Activated naive CD4-positive, alpha-beta T cell treated with anti-CD3 and anti-CD28 coated beads for 36 hours (primary cell): ENCODE results near the gene RDH14. TPM values are rescaled to one million over a fixed set of nuclear protein-coding genes. Genes with fewer than 3 reads are reported as not detected.

Experiments
- CTCF ChIA-PET: fragments of 350-600 bp; sonication (Branson Sonifier 250); formaldehyde crosslinking; loops from one replicate; lab custom pipeline; 2021; ENCODE audit warnings: antibody characterized with exemption; lab: Charles Lee
- DNase-seq: peaks from one replicate; pipeline ENCODE4 v3.0.0-alpha.2; 2020
- H3K27ac Mint-ChIP-seq: one replicate; pipeline ENCODE4 v1.8.0; 2021; ENCODE audit warnings: mild to moderate bottlenecking, mixed read lengths
- H3K27me3 Mint-ChIP-seq: one replicate; pipeline ENCODE4 v1.8.0; 2021; ENCODE audit warnings: low read depth, mixed read lengths
- H3K36me3 Mint-ChIP-seq: one replicate; pipeline ENCODE4 v1.8.0; 2021; ENCODE audit warnings: low read depth, mixed read lengths
- H3K4me1 Mint-ChIP-seq: one replicate; pipeline ENCODE4 v1.8.0; 2021; ENCODE audit warnings: low read depth, mixed read lengths
- H3K4me3 Mint-ChIP-seq: one replicate; pipeline ENCODE4 v1.8.0; 2021; ENCODE audit warnings: mild to moderate bottlenecking, moderate library complexity, mixed read lengths
- H3K9me3 Mint-ChIP-seq: one replicate; pipeline ENCODE4 v1.8.0; 2021; ENCODE audit warnings: mixed read lengths
- intact Hi-C: fragments of 100-400 bp; cut with micrococcal nuclease; formaldehyde crosslinking; loops from one replicate; pipeline ENCODE4 v1.15.1; 2023
- total RNA-seq, 2 experiments: library from RNA; stranded (reverse); gene quantifications; one replicate each; pipeline ENCODE4 v1.2.3, GENCODE V29; 2021

The RDH14 gene
- total RNA-seq, 2 experiments from 2014 or later = 11.4 to 11.6 TPM

DNA sequence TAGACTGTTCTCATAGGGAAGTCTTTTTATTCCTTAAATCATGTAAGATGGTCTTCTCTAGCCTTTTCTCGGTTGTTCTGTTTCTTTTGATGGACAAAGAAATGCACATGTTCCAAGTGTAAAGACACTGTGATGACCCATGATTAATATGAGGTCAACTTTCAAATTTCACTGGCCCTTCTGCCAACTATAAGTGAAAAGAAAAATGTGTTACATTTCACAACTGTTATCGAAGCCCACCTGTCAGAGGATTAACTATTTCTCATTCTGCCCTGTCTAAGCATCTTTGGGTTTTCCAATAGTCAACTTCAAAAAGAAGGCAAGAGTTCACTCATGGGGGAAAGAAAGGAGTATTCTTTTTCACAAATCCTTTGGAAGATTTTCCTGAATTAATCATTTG, 3.3 kb downstream of the RDH14 start:
- CTCF ChIA-PET = no interaction called here
- Mint-ChIP-seq H3K27ac (no peak overlapping the region), H3K9me3 (no peaks in the 10 kb centered on the region), H3K27me3 (no peaks in the 10 kb centered on the region), H3K4me1 (peaks cover 52% of the 10 kb centered on the region), H3K4me3 (no peak overlapping the region), H3K36me3 (peaks cover 23% of the 10 kb centered on the region)
- intact Hi-C loops = no loop called here
- DNase-seq = no peak

DNA sequence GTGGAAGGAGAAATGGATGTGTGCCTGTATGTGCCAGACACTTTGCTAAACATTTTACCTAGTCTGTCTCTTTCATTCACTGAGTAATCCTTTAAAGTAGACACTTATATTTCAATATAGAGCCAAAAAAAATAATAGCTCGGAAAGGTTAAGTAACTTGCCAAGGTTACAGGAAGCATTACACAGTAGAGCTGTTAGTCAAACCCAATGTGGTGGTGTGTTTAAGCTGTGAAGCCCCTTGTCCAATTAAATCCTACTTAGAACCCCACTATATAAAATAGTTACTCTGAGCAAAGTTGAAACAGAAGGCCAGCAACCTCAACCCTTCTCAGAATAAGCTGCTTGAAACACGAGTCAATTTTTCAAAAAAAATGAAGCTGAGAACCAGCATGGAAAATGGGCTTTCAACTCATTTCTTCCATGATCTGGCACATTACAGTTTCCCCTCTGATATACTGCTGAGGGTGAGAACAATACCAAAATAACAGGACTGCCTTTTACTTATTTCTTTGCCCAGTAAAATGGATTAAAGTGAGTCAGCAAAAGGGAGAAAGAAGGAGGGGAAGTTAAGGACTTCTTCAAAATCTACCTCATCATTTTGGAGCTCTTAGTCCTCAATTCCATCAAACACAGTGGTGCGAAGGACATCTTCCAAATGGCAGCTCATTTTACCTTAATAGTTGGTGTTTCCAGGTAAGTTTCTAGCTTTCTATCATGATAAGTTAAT, 7.9 kb downstream of the RDH14 start:
- no peaks in the 10 kb centered on the region for H3K27me3 Mint-ChIP-seq
- no peak overlapping the region for H3K4me3 Mint-ChIP-seq
- intact Hi-C loops = no loop called here
- no peak for DNase-seq
- peaks cover 23% of the 10 kb centered on the region for H3K36me3 Mint-ChIP-seq
- no peak overlapping the region for H3K27ac Mint-ChIP-seq
- CTCF ChIA-PET = interaction anchor here (0.6 kb wide), 1 partner anchor 1157 kb away, joined by 3 read pairs; no protein-coding TSS in a partner anchor
- peaks cover 51% of the 10 kb centered on the region for H3K4me1 Mint-ChIP-seq
- no peaks in the 10 kb centered on the region for H3K9me3 Mint-ChIP-seq

DNA sequence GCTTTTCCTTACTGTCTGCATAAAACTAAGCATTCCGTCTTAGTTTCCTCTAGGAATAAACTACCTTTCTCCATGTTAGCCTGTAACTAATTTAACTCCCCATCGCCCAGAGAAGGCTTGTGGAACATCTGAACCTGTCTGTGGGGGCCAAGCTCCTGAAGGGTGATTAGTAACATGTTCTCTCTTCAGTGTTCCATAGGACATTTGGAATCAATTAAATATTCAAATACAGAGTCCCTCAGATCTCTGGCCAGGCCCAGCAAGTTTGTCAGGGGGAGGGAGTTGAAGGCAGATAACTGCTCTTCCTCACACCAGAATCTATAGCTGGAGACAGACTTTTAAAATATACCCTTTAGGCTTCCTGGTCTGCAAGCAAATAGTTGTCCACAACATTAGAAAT, 8.8 kb downstream of the RDH14 start:
- DNase-seq = no peak
- intact Hi-C loops = no loop called here
- H3K9me3 Mint-ChIP-seq = no peaks in the 10 kb centered on the region
- peaks cover 18% of the 10 kb centered on the region for H3K36me3 Mint-ChIP-seq
- peaks cover 49% of the 10 kb centered on the region for H3K4me1 Mint-ChIP-seq
- CTCF ChIA-PET = no interaction called here
- H3K27ac Mint-ChIP-seq = no peak overlapping the region
- H3K27me3 Mint-ChIP-seq = no peaks in the 10 kb centered on the region
- H3K4me3 Mint-ChIP-seq = no peak overlapping the region

DNA sequence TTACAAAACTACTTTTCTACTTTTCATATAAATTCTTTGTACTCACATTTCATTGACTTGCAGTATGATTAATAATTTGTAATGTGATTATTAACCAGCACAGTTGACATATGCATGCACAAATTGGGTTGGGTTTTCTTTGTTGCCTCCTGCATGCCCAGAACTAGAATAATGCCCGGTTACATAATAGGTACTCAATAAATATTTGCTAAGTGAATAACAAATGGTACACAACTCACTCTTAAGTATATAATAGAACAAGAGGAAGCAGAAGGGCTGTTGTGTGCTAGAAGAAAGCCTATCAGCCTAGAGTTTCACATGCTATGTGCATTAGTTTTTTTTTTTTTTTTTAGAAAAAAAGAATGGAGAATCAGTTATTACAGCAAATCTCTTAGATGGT, 9.3 kb downstream of the RDH14 start:
- Mint-ChIP-seq H3K27me3 (no peaks in the 10 kb centered on the region), H3K4me3 (no peak overlapping the region), H3K9me3 (no peaks in the 10 kb centered on the region), H3K36me3 (peaks cover 17% of the 10 kb centered on the region), H3K27ac (no peak overlapping the region), H3K4me1 (peaks cover 51% of the 10 kb centered on the region)
- DNase-seq = no peak
- CTCF ChIA-PET = no interaction called here
- intact Hi-C loops = no loop called here

DNA sequence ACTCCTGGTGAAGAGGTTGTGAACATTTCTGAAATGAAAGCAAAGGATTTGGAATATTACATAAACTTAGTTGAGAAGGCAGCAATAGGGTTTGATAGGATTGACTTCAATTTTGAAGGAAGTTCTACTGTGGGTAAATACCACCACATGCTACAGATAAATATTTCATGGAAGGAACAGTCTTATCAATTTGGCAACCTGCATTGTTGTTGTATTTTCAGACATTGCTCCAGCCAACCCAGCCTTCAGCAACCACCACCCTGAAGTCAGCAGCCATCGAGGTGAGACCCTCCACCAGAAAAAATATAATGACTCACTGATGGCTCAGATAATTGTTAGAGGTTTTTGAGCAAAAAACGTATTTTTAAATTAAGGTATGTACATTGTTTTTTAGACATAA, 10.0 kb downstream of the RDH14 start:
- Mint-ChIP-seq H3K27ac (no peak overlapping the region), H3K4me1 (peaks cover 56% of the 10 kb centered on the region), H3K4me3 (no peak overlapping the region), H3K36me3 (peaks cover 14% of the 10 kb centered on the region), H3K9me3 (no peaks in the 10 kb centered on the region), H3K27me3 (no peaks in the 10 kb centered on the region)
- CTCF ChIA-PET = no interaction called here
- no peak for DNase-seq
- intact Hi-C loops = no loop called here

DNA sequence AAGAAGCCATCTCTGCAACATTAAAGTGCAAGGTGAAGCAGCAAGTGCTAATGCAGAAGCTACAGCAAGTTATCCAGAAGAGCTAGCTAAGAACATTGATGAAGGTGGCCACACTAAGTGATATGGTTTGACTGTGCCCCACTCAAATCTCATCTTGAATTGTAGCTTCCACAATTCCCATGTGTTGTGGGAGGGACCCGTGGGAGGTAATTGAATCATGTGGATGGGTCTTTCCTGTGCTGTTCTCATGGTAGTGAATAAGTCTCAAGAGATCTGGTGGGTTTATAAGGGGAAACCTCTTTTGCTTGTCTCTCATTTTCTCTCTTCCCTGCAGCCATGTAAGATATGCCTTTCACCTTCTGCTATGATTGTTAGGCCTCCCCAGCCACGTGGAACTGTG, 11.4 kb downstream of the RDH14 start:
- no peak overlapping the region for H3K27ac Mint-ChIP-seq
- DNase-seq = no peak
- peaks cover 60% of the 10 kb centered on the region for H3K4me1 Mint-ChIP-seq
- H3K27me3 Mint-ChIP-seq = no peaks in the 10 kb centered on the region
- CTCF ChIA-PET = interaction anchor here (1.3 kb wide), 1 partner anchor 14 kb away, joined by 3 read pairs; no protein-coding TSS in a partner anchor
- H3K4me3 Mint-ChIP-seq = no peak overlapping the region
- intact Hi-C loops = no loop called here
- H3K9me3 Mint-ChIP-seq = no peaks in the 10 kb centered on the region
- H3K36me3 Mint-ChIP-seq = peaks cover 5% of the 10 kb centered on the region

DNA sequence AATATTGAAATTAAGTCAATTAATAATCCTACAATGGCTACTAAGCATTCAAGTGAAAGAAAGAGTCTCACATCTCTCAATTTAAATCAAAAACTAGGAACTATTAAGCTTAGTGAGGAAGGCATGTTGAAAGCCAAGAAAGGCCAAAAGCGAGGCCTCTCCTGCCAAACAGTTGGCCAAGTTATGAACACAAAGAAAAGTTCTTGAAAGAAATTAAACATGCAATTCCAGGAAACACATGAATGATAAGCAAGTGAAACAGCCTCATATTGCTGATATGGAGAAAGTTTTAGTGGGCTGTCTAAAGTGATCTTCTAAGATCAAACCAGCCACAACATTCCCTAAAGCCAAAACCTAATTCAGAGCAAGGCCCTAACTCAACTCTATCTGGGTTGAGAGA, 11.8 kb downstream of the RDH14 start:
- H3K27me3 Mint-ChIP-seq = no peaks in the 10 kb centered on the region
- H3K27ac Mint-ChIP-seq = no peak overlapping the region
- no peaks in the 10 kb centered on the region for H3K9me3 Mint-ChIP-seq
- H3K36me3 Mint-ChIP-seq = peaks cover 3% of the 10 kb centered on the region
- no peak overlapping the region for H3K4me3 Mint-ChIP-seq
- H3K4me1 Mint-ChIP-seq = peaks cover 58% of the 10 kb centered on the region
- DNase-seq = no peak
- intact Hi-C loops = no loop called here
- CTCF ChIA-PET = interaction anchor here (1.3 kb wide), 1 partner anchor 14 kb away, joined by 3 read pairs; no protein-coding TSS in a partner anchor

DNA sequence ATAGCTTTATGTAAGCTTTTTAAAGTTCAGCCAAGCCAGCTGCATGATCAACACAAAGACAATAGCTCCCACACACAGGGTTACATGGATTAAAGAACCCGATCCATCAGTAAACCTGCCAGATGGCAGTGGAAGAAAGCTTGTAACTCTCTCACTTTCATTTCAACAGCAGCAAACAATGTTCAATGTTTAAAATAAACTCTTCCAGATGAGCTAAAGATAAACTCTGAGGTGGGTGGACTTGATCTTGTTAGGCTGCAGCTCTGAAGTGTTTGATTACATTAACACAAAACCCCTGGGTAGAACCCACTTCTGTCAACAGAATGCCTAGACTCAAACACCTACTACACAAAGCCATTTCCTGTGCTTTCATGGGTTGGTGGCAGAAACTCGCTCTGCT, 13.9 kb downstream of the RDH14 start:
- peak; percentile 14 for DNase-seq
- H3K27ac Mint-ChIP-seq = no peak overlapping the region
- CTCF ChIA-PET = interaction anchor here (0.6 kb wide), 1 partner anchor 395 kb away, joined by 4 read pairs; no protein-coding TSS in a partner anchor
- intact Hi-C loops = no loop called here
- H3K27me3 Mint-ChIP-seq = no peaks in the 10 kb centered on the region
- H3K4me1 Mint-ChIP-seq = peaks cover 38% of the 10 kb centered on the region
- peak overlapping the region; percentile 29 for H3K4me3 Mint-ChIP-seq
- no peaks in the 10 kb centered on the region for H3K9me3 Mint-ChIP-seq
- H3K36me3 Mint-ChIP-seq = peaks cover 2% of the 10 kb centered on the region

DNA sequence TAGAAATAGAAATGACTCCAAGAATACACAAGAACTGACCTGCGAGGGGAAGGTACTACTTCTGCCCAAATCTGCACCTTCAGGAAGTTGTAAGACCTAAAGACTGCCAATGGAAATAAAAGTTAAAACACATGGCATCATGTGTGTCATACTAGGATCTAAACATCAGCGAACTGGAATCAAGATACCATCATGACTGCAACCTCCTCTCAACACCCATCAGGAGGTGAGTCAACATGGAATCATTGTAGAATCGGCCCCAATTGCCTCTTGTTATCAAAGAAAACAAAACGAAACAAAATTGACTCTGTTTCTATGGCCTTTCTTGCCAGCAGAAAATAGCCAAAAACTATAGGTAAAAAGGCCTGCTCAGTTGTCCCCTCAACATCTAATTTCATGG, 15.1 kb downstream of the RDH14 start:
- DNase-seq = no peak
- H3K27ac Mint-ChIP-seq = no peak overlapping the region
- CTCF ChIA-PET = no interaction called here
- peaks cover 4% of the 10 kb centered on the region for H3K36me3 Mint-ChIP-seq
- intact Hi-C loops = loop anchor here (1.0 kb wide), 1 partner anchor 15 kb away; the partner anchor contains the start of gene RDH14
- H3K4me1 Mint-ChIP-seq = peaks cover 35% of the 10 kb centered on the region
- no peaks in the 10 kb centered on the region for H3K27me3 Mint-ChIP-seq
- H3K9me3 Mint-ChIP-seq = peaks cover 5% of the 10 kb centered on the region
- H3K4me3 Mint-ChIP-seq = no peak overlapping the region

DNA sequence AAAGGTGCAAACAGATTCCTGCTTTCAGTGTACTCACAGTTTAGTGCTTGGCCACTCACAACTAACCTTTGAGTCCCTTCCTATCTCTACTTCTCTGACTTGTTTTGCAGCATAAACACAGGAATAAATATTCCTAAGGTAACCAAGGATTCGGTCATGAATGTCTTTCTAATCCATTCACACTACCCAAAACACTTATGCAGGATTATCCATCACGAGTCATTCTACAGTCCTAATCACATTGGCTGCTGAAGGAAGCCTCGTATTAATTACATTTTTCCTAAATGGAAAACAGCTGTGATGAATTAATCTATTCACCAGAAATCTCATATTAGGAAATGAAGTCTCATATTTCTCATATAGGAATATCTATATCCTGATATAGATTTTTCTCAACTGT, 16.3 kb downstream of the RDH14 start:
- CTCF ChIA-PET = no interaction called here
- H3K27me3 Mint-ChIP-seq = no peaks in the 10 kb centered on the region

DNA sequence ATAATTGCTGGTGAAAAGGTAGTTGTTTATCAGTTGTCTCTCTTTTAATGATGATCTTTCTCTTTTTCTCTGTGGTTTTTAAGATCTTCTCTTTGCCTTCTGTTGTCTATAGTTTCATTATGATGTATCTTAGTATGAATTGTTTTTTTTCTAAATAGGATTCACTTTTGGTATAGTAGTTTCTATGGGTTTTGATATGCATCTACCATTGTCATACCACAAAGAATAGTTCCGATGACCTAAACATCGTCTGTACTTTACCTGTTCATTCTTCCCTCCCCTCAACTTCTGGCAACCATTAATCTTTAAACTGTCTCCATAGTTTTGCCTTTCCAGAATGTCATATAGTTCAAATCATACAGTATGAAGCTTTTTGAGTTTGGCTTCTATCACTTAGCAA, 19.6 kb downstream of the RDH14 start:
- Mint-ChIP-seq H3K36me3 (peaks cover 2% of the 10 kb centered on the region), H3K9me3 (peaks cover 5% of the 10 kb centered on the region), H3K27me3 (peaks cover under 1% of the 10 kb centered on the region), H3K27ac (no peak overlapping the region), H3K4me1 (peaks cover 10% of the 10 kb centered on the region), H3K4me3 (no peak overlapping the region)
- CTCF ChIA-PET = interaction anchor here (0.7 kb wide), 1 partner anchor 12 kb away, joined by 4 read pairs; no protein-coding TSS in a partner anchor
- no peak for DNase-seq
- intact Hi-C loops = no loop called here

More for the DNA sequence above, 16.3 kb downstream of the RDH14 start:
- Mint-ChIP-seq H3K9me3 (peaks cover 5% of the 10 kb centered on the region), H3K4me1 (peaks cover 30% of the 10 kb centered on the region), H3K4me3 (no peak overlapping the region), H3K27ac (no peak overlapping the region), H3K36me3 (peaks cover 2% of the 10 kb centered on the region)
- no peak for DNase-seq
- intact Hi-C loops = no loop called here

DNA sequence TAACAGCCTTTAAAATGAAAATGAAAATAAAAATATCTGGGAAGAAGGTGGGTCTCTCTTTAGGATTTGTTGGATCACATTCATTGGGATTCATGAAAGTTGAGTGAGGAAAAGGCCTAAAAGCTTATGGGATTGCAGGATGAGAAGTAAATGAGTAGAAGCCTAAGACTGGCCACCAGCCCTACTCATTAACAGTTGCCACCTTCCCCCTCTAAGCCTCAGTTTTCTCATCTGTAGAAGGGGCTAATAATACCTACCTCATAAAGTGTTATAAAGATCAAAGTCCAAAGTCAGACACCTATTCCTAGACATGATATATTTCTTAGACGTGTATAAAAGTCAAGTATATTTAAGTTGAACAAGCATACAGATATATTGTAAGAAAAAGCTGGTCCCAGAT, 23.8 kb downstream of the RDH14 start:
- H3K27ac Mint-ChIP-seq = no peak overlapping the region
- intact Hi-C loops = no loop called here
- peaks cover 4% of the 10 kb centered on the region for H3K27me3 Mint-ChIP-seq
- peaks cover 5% of the 10 kb centered on the region for H3K9me3 Mint-ChIP-seq
- CTCF ChIA-PET = no interaction called here
- H3K4me1 Mint-ChIP-seq = peaks cover 2% of the 10 kb centered on the region
- no peak for DNase-seq
- H3K4me3 Mint-ChIP-seq = no peak overlapping the region
- H3K36me3 Mint-ChIP-seq = peaks cover 2% of the 10 kb centered on the region

DNA sequence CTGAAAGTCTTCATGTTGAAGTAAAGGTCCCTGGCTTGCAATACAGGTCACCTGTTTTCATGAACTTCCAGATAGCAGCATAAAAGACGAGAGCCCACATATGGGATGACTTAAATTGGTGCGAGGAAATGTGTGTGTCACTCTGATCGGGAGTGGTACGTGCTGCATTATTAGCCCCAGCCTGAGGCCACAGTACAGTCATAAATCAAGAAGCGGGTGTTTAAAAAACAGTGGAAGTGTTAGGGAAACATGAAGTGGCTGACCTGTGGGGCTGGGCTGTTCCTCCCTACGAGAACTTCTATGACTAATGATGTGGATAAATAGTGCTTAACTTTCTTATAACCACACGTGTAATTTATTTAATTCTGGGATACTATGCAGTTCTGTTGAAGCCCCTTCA, 24.4 kb downstream of the RDH14 start:
- no peak for DNase-seq
- peaks cover 4% of the 10 kb centered on the region for H3K27me3 Mint-ChIP-seq
- no peak overlapping the region for H3K27ac Mint-ChIP-seq
- peaks cover 4% of the 10 kb centered on the region for H3K9me3 Mint-ChIP-seq
- intact Hi-C loops = no loop called here
- CTCF ChIA-PET = no interaction called here
- peaks cover 2% of the 10 kb centered on the region for H3K4me1 Mint-ChIP-seq
- H3K4me3 Mint-ChIP-seq = no peak overlapping the region
- H3K36me3 Mint-ChIP-seq = peaks cover 2% of the 10 kb centered on the region
